OCI-LY3 (cell line): ENCODE data around the gene IGFBP1.

Source experiments
- H2AFZ ChIP-seq: fragments of 200-600, 300-600 bp; shearing (Covaris generic); 2 replicates; pipeline ENCODE4 v1.6.0; 2014; ENCODE audit warnings: antibody characterized with exemption, low read depth, low read length
- H3K27ac ChIP-seq: fragments of 200-600, 300-600 bp; sonication (generic); 2 replicates; pipeline ENCODE4 v1.5.1; 2014; ENCODE audit warnings: mild to moderate bottlenecking, low read length, moderate library complexity, mixed read lengths
- H3K27me3 ChIP-seq: fragments of 200-600, 300-600 bp; sonication (generic); 2 replicates; pipeline ENCODE4 v1.6.1; 2014; ENCODE audit warnings: low read depth, low read length, mixed read lengths
- H3K36me3 ChIP-seq: fragments of 200-600, 300-600 bp; sonication (generic); replicated peaks from 2 replicates; pipeline ENCODE3; 2014; ENCODE audit warnings: low read depth, low read length, mixed read lengths
- H3K4me1 ChIP-seq: fragments of 300-600, 200-600 bp; sonication (generic); 2 replicates; pipeline ENCODE4 v1.6.1; 2014; ENCODE audit warnings: low read length, mixed read lengths
- H3K4me2 ChIP-seq: fragments of 200-600, 300-600 bp; sonication (generic); 2 replicates; pipeline ENCODE4 v1.6.1; 2014; ENCODE audit warnings: low read length, mixed read lengths
- H3K4me3 ChIP-seq: fragments of 300-600, 200-600 bp; sonication (generic); 2 replicates; pipeline ENCODE4 v1.5.1; 2014; ENCODE audit warnings: antibody characterized with exemption, mild to moderate bottlenecking, low read length, moderate library complexity
- H3K79me2 ChIP-seq: fragments of 300-600, 200-600 bp; shearing (Covaris generic); 2 replicates; pipeline ENCODE4 v1.6.1; 2014; ENCODE audit warnings: mild to moderate bottlenecking, low read length, mixed read lengths
- H3K9ac ChIP-seq: fragments of 300-600, 200-600 bp; shearing (Covaris generic); 2 replicates; pipeline ENCODE4 v1.6.0; 2014; ENCODE audit warnings: mild to moderate bottlenecking, low read length, moderate library complexity
- H3K9me3 ChIP-seq: fragments of 200-600, 300-600 bp; shearing (Covaris generic); 2 replicates; pipeline ENCODE4 v1.6.1; 2014; ENCODE audit warnings: low read length, mixed read lengths; ENCODE audit not compliant: insufficient read depth
- H4K20me1 ChIP-seq: fragments of 200-600, 300-600 bp; sonication (generic); 2 replicates; pipeline ENCODE4 v1.6.1; 2016; ENCODE audit warnings: low read length, mixed read lengths; ENCODE audit not compliant: insufficient read depth
- CTCF ChIP-seq: fragments of 200-600, 300-600 bp; sonication (generic); IDR thresholded peaks from 2 replicates; pipeline ENCODE4 v1.5.1; 2014; ENCODE audit warnings: antibody characterized with exemption, low read length, low read depth
- EZH2phosphoT487 ChIP-seq: fragments of 200-600 bp; shearing (Covaris generic); IDR thresholded peaks from 2 replicates; pipeline ENCODE4 v1.6.1; 2018; ENCODE audit warnings: antibody characterized with exemption, mixed run types, low read depth

IGFBP1 gene

DNA sequence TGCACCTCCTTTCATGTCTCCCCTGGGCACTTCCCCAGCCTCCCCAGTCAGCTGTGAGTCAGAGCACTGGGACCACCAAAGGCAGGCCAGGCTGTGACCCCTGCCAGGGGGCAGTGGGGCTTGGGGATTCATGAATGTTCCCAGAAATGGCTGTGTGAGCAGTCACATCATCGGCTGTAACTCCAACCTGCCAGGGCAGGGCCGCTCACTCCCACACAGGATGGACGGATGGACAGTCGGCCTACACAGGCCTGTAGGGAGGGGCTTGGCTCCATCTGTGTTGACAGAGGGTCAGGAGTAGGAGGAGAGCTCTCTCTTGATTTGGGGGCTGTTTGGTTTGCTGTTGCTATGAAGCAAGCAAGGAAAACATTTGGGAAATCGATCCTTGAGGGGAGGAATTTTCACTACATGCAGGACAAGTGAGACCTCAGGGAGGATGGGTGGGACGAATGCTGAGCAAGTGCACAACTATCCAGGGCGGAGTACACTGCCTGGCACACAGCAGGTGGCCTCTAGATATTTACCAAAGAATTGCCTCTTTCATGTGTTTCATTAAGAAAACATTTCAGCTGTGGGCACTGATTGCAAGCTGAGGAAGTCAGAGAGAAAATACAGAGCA lies 2.9 kb upstream of the IGFBP1 start:
- Histone ChIP-seq H3K9me3 (no peaks in the 10 kb centered on the region), H3K36me3 (no peaks in the 10 kb centered on the region), H3K27ac (no peak overlapping the region), H3K79me2 (no peaks in the 10 kb centered on the region), H2AFZ (no peak overlapping the region), H3K4me1 (no peaks in the 10 kb centered on the region), H3K4me2 (no peak overlapping the region), H3K27me3 (no peaks in the 10 kb centered on the region), H3K4me3 (no peak overlapping the region), H4K20me1 (no peaks in the 10 kb centered on the region), H3K9ac (no peak overlapping the region)
- TF ChIP-seq CTCF: no peak
- no peak for TF ChIP-seq EZH2phosphoT487

DNA sequence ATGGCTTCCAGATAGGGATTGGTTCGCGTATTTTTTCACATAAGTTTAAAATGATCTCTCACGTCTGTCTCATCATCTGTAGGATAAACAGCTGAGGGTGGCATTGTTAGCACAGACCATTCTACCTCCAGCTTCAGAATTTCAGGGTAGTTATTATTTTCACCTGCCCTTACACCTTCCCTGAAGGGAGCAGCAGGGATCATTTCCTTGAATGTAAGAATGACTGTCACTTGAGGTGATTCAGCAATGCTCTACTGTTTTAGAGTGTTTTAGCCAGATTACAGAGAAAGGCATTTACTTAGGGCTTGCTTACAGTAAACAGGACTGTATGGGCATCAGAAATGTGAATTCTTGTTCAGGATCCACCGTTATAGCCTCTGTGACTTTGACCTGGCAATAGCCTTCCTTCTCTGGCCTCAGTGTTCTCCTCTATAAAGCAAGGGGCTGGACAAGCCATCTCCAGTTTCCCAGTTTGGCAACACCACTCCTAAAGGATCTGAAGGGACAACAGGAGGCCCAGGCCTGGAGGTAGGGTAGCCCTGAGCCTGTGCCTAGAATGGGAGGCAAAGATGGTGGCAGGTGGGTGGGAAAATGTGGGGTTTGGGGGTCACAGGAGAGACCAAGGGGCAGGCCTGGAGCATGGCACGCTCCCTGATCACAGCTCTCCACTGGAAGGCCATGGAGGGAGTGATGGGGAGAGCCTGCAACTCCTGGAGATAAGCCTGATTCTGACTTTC lies 1.2 kb upstream of the IGFBP1 start:
- Histone ChIP-seq H3K4me3 (no peak overlapping the region), H3K4me2 (no peak overlapping the region), H3K27me3 (no peaks in the 10 kb centered on the region), H3K9me3 (no peaks in the 10 kb centered on the region), H3K36me3 (no peaks in the 10 kb centered on the region), H3K79me2 (no peaks in the 10 kb centered on the region), H4K20me1 (no peaks in the 10 kb centered on the region), H3K4me1 (no peaks in the 10 kb centered on the region), H3K27ac (no peak overlapping the region), H2AFZ (no peak overlapping the region), H3K9ac (no peak overlapping the region)
- TF ChIP-seq EZH2phosphoT487 (no peak), CTCF (no peak)

- Histone ChIP-seq H3K4me1 (no peaks in the 10 kb centered on the region), H4K20me1 (no peaks in the 10 kb centered on the region), H3K36me3 (no peaks in the 10 kb centered on the region), H3K79me2 (no peaks in the 10 kb centered on the region), H3K27me3 (peaks cover 4% of the 10 kb centered on the region; the same call in 1 of the 2 replicates), H3K4me3 (no peak overlapping the region), H3K27ac (no peak overlapping the region), H3K4me2 (no peak overlapping the region), H2AFZ (no peak overlapping the region), H3K9ac (no peak overlapping the region), H3K9me3 (no peaks in the 10 kb centered on the region)
- no peak for TF ChIP-seq CTCF
- no peak for TF ChIP-seq EZH2phosphoT487
Measured at GRCh38 chr7:45888993-45889366, 692 bp downstream of the IGFBP1 start.

- H3K36me3 ChIP-seq: no peaks in the 10 kb centered on the region
- H3K9me3 ChIP-seq: no peaks in the 10 kb centered on the region
- H3K27ac ChIP-seq: no peak overlapping the region
- H3K27me3 ChIP-seq: peaks cover 4% of the 10 kb centered on the region; the same call in 1 of the 2 replicates
- H3K4me3 ChIP-seq: no peak overlapping the region
- no peak overlapping the region for H3K9ac ChIP-seq
- TF ChIP-seq CTCF: no peak
- no peak for TF ChIP-seq EZH2phosphoT487
- H3K4me2 ChIP-seq: no peak overlapping the region
- no peaks in the 10 kb centered on the region for H3K4me1 ChIP-seq
- H2AFZ ChIP-seq: no peak overlapping the region
- no peaks in the 10 kb centered on the region for H3K79me2 ChIP-seq
- H4K20me1 ChIP-seq: no peaks in the 10 kb centered on the region
Measured at GRCh38 chr7:45889367-45890067, 1.2 kb downstream of the IGFBP1 start.
